IMR-90 (cell line): ENCODE results near the gene CELA2A. TPM values are rescaled to one million over a fixed set of nuclear protein-coding genes. Genes with fewer than 3 reads are reported as not detected.

Experiments used
- ATAC-seq: fragments of 200-7000 bp; cut with Tn5 transposase; 2 replicates; pipeline ENCODE4 v1.9.1; 2020; ENCODE audit warnings: low read depth, mild to moderate bottlenecking, moderate library complexity
- Bru-seq: library from RNA; stranded (reverse); fragments of 400-500 nt; gene quantifications from one replicate; lab custom pipeline; 2021; lab: Mats Ljungman, UMichigan
- BruChase-seq, 2 experiments: library from RNA; stranded (reverse); fragments of 400-500 nt; gene quantifications; one replicate each; lab custom pipeline; 2021; lab: Mats Ljungman, UMichigan
- BruUV-seq: library from RNA; stranded (reverse); fragments of 400-500 nt; replicated peaks from 2 replicates; lab custom pipeline; 2021; lab: Mats Ljungman, UMichigan
- CTCF ChIA-PET: fragments of 300-600 bp; formaldehyde crosslinking; extraction: SDS; loops from one replicate; lab custom pipeline; 2021; ENCODE audit warnings: antibody characterized with exemption; lab: Yijun Ruan, JAX
- POLR2A ChIA-PET: fragments of 300-600 bp; sonication (Branson Sonifier 250); formaldehyde crosslinking; loops from one replicate; lab custom pipeline; 2022; ENCODE audit warnings: antibody characterized with exemption; ENCODE audit not compliant: unreplicated experiment; lab: Charles Lee
- DNase-seq: peaks from one replicate; pipeline ENCODE4 v3.0.0; 2013
- H2AFZ ChIP-seq: replicated peaks from 2 replicates; pipeline ENCODE3; 2013; ENCODE audit warnings: low read length, mild to moderate bottlenecking; ENCODE audit not compliant: poor library complexity
- H2AK5ac ChIP-seq: 2 replicates; pipeline ENCODE4 v1.6.1; 2013; ENCODE audit warnings: low read depth, low read length, inconsistent platforms
- H2AK9ac ChIP-seq: replicated peaks from 2 replicates; pipeline ENCODE3; 2013; ENCODE audit warnings: mild to moderate bottlenecking, low read depth, low read length, moderate library complexity; ENCODE audit not compliant: poor library complexity
- H2BK120ac ChIP-seq: 2 replicates; pipeline ENCODE4 v1.6.1; 2013; ENCODE audit warnings: low read depth, low read length, inconsistent platforms
- H2BK15ac ChIP-seq: 3 replicates; pipeline ENCODE4 v1.6.1; 2013; ENCODE audit warnings: low read depth, low read length, inconsistent platforms
- H2BK20ac ChIP-seq: 2 replicates; pipeline ENCODE4 v1.6.1; 2013; ENCODE audit warnings: low read depth, mild to moderate bottlenecking, inconsistent platforms, low read length, moderate library complexity
- H2BK5ac ChIP-seq: 2 replicates; pipeline ENCODE4 v1.6.1; 2013; ENCODE audit warnings: mild to moderate bottlenecking, low read depth, low read length, inconsistent platforms; ENCODE audit not compliant: poor library complexity, severe bottlenecking
- H3K14ac ChIP-seq: replicated peaks from 2 replicates; pipeline ENCODE4 v1.6.1; 2013; ENCODE audit warnings: low read depth, low read length, inconsistent platforms
- H3K18ac ChIP-seq: 2 replicates; pipeline ENCODE4 v1.6.1; 2013; ENCODE audit warnings: low read depth, low read length, control low read depth
- H3K23ac ChIP-seq: 2 replicates; pipeline ENCODE4 v1.6.1; 2013; ENCODE audit warnings: low read depth, low read length, inconsistent platforms
- H3K27ac ChIP-seq: 2 replicates; pipeline ENCODE4 v1.5.1; 2013; ENCODE audit warnings: mild to moderate bottlenecking, control low read depth, low read length; ENCODE audit not compliant: insufficient read depth
- H3K27me3 ChIP-seq: 2 replicates; pipeline ENCODE4 v1.6.1; 2013; ENCODE audit warnings: low read length; ENCODE audit not compliant: control insufficient read depth, insufficient read depth
- H3K36me3 ChIP-seq: 2 replicates; pipeline ENCODE4 v1.6.1; 2013; ENCODE audit warnings: low read length, mixed read lengths; ENCODE audit not compliant: control insufficient read depth, insufficient read depth
- H3K4ac ChIP-seq: 2 replicates; pipeline ENCODE4 v1.6.1; 2013; ENCODE audit warnings: low read depth, low read length, inconsistent platforms
- H3K4me1 ChIP-seq: 2 replicates; pipeline ENCODE4 v1.6.1; 2013; ENCODE audit warnings: low read length, mixed read lengths; ENCODE audit not compliant: control insufficient read depth, insufficient read depth
- H3K4me2 ChIP-seq: 2 replicates; pipeline ENCODE4 v1.6.1; 2013; ENCODE audit warnings: low read depth, mild to moderate bottlenecking, control low read depth, low read length, moderate library complexity
- H3K4me3 ChIP-seq: 2 replicates; pipeline ENCODE4 v1.5.1; 2013; ENCODE audit warnings: low read depth, mild to moderate bottlenecking, control low read depth, low read length, moderate library complexity; ENCODE audit not compliant: insufficient read depth
- H3K56ac ChIP-seq: 2 replicates; pipeline ENCODE4 v1.6.1; 2013; ENCODE audit warnings: low read length, inconsistent platforms; ENCODE audit not compliant: insufficient read depth; ENCODE audit errors: extremely low read depth
- H3K79me1 ChIP-seq, 2 experiments: 2 replicates each; pipeline ENCODE4 v1.6.1; 2013; ENCODE audit warnings: low read length in 2 of 2, inconsistent platforms in 1 of 2, low read depth in 1 of 2
- H3K9ac ChIP-seq: 2 replicates; pipeline ENCODE4 v1.6.1; 2013; ENCODE audit warnings: low read depth, low read length, control low read depth
- H3K9me1 ChIP-seq: 2 replicates; pipeline ENCODE4 v1.6.1; 2013; ENCODE audit warnings: low read length, inconsistent platforms; ENCODE audit not compliant: insufficient read depth
- H3K9me3 ChIP-seq: 2 replicates; pipeline ENCODE4 v1.6.1; 2013; ENCODE audit warnings: low read length; ENCODE audit not compliant: control insufficient read depth, insufficient read depth
- H4K20me1 ChIP-seq: 2 replicates; pipeline ENCODE4 v1.6.1; 2013; ENCODE audit warnings: low read length, inconsistent platforms; ENCODE audit not compliant: insufficient read depth
- H4K5ac ChIP-seq: 2 replicates; pipeline ENCODE4 v1.6.1; 2013; ENCODE audit warnings: mild to moderate bottlenecking, low read depth, low read length, control low read depth
- H4K8ac ChIP-seq, 2 experiments: 2 replicates each; pipeline ENCODE4 v1.6.1; 2013; ENCODE audit warnings: low read depth in 2 of 2, low read length in 2 of 2, control low read depth in 1 of 2, inconsistent platforms in 1 of 2
- H4K91ac ChIP-seq: 2 replicates; pipeline ENCODE4 v1.6.1; 2013; ENCODE audit warnings: low read depth, low read length, inconsistent platforms; ENCODE audit not compliant: insufficient read depth
- CHD1 ChIP-seq: IDR thresholded peaks from 2 replicates; pipeline ENCODE4 v1.6.1; 2012; ENCODE audit warnings: low read depth, low read length, improper control_type of control experiment
- CTCF ChIP-seq: conservative IDR thresholded peaks from 2 replicates; pipeline ENCODE4 v1.5.1; 2012; ENCODE audit warnings: mild to moderate bottlenecking, low read depth, low read length, improper control_type of control experiment
- ELK1 ChIP-seq: fragments of 150-350 bp; IDR thresholded peaks from 2 replicates; pipeline ENCODE4 v1.6.1; 2016; ENCODE audit warnings: low read depth, mild to moderate bottlenecking, low read length, moderate library complexity, borderline replicate concordance
- FOS ChIP-seq: fragments of 150-350 bp; IDR thresholded peaks from 2 replicates; pipeline ENCODE4 v1.6.1; 2016; ENCODE audit warnings: low read depth, low read length
- MAZ ChIP-seq: IDR thresholded peaks from 2 replicates; pipeline ENCODE4 v1.6.1; 2012; ENCODE audit warnings: low read depth, mild to moderate bottlenecking, low read length, improper control_type of control experiment, moderate library complexity, borderline replicate concordance
- MXI1 ChIP-seq: IDR thresholded peaks from 2 replicates; pipeline ENCODE4 v1.6.1; 2012; ENCODE audit warnings: low read depth, mild to moderate bottlenecking, low read length, moderate library complexity, borderline replicate concordance
- RAD21 ChIP-seq: IDR thresholded peaks from 2 replicates; pipeline ENCODE4 v1.6.1; 2012; ENCODE audit warnings: low read length, improper control_type of control experiment
- RFX5 ChIP-seq: IDR thresholded peaks from 2 replicates; pipeline ENCODE4 v1.8.0; 2012; ENCODE audit warnings: low read depth, mild to moderate bottlenecking, low read length, moderate library complexity
- USF2 ChIP-seq: fragments of 150-350 bp; IDR thresholded peaks from 2 replicates; pipeline ENCODE4 v1.6.1; 2017; ENCODE audit warnings: mild to moderate bottlenecking, antibody characterized with exemption, low read length, low read depth
- WGBS, 2 experiments: methylation state at CpG; one replicate each; pipeline versions ENCODE4 v1.1.5 to v1.1.7; 2013; ENCODE audit warnings: missing lambda C conversion rate in 2 of 2; ENCODE audit not compliant: insufficient read length in 1 of 2; ENCODE audit errors: extremely low coverage in 2 of 2; 5-methylcytosine and 5-hydroxymethylcytosine counted together
- dilution Hi-C: fragments of 300-500 bp; cut with HindIII; formaldehyde crosslinking; loops from one replicate; pipeline ENCODE4 v1.14.3; 2018; ENCODE audit warnings: low sequenced_read_pairs; ENCODE audit not compliant: unreplicated experiment
- in situ Hi-C: fragments of 300-500 bp; cut with MboI; formaldehyde crosslinking; loops from 3 replicates; pipeline ENCODE4 v1.14.3; 2019; ENCODE audit warnings: low sequenced_read_pairs, inconsistent platforms, mixed read lengths
- intact Hi-C: fragments of 100-400 bp; cut with micrococcal nuclease; formaldehyde crosslinking; loops from 2 replicates; pipeline ENCODE4 v1.10.0; 2022
- long read RNA-seq: library from polyadenylated mRNA; unstranded; transcript quantifications from one replicate; pipeline ENCODE4 v2.0.0, GENCODE V29; 2021; ENCODE audit not compliant: unreplicated experiment
- polyA plus RNA-seq, 3 experiments: library from polyadenylated mRNA; depleted of rRNA; stranded (reverse); fragments of >200 nt; gene quantifications; 2 replicates each; pipeline ENCODE4 v1.2.3, GENCODE V29; 2012; ENCODE audit warnings: low replicate concordance in 1 of 3
- total RNA-seq: library from RNA; depleted of rRNA; stranded (reverse); fragments of >200 nt; gene quantifications from 2 replicates; pipeline ENCODE4 v1.2.3, GENCODE V29; 2012; rRNA removed

CELA2A gene
- total RNA-seq (not detected in 2 replicates), polyA plus RNA-seq (2012; rRNA removed) (not detected in 2 replicates), Bru-seq, nascent RNA (percentile 9 among the genes with signal in this experiment), BruChase-seq, experiment 1, labeled RNA remaining after a 6-hour chase (percentile 11 among the genes with signal in this experiment), BruChase-seq, experiment 2, labeled RNA remaining after a 2-hour chase (percentile 11 among the genes with signal in this experiment)
- not detected in 2 replicates for polyA plus RNA-seq (2012; cell fraction: cytosol; rRNA removed)
- not detected in 2 replicates for polyA plus RNA-seq (2012; cell fraction: nucleus; rRNA removed; ENCODE audit: low replicate concordance)
- long read RNA-seq: 0 reads

GRCh38 chr1:15456313-15456954, at the start of gene CELA2A:
TSS of gene CELA2A (plus strand) at chr1:15456732. CDS start at chr1:15456754, 22 bp downstream.
- H3K14ac ChIP-seq: no peak within 1 kb of the TSS
- H3K79me1 ChIP-seq: no peaks in the 10 kb centered on the region
- H3K27me3 ChIP-seq: no peaks in the 10 kb centered on the region
- H4K91ac ChIP-seq: no peak within 1 kb of the TSS
- no peak within 1 kb of the TSS for H3K23ac ChIP-seq
- H2BK20ac ChIP-seq: no peak within 1 kb of the TSS
- intact Hi-C loops (no loop called here), dilution Hi-C loops (no loop called here), in situ Hi-C loops (no loop called here)
- H3K56ac ChIP-seq: no peak within 1 kb of the TSS
- no peaks in the 10 kb centered on the region for H3K9me3 ChIP-seq
- H3K4me2 ChIP-seq: no peak within 1 kb of the TSS
- H4K5ac ChIP-seq: no peak within 1 kb of the TSS
- H2AK9ac ChIP-seq: no peak within 1 kb of the TSS
- H4K20me1 ChIP-seq: no peaks in the 10 kb centered on the region
- H2AK5ac ChIP-seq: no peak within 1 kb of the TSS
- H3K4me3 ChIP-seq: no peak within 1 kb of the TSS
- no peak within 1 kb of the TSS for H4K8ac ChIP-seq
- no peaks in the 10 kb centered on the region for H3K36me3 ChIP-seq
- no peak within 1 kb of the TSS for H3K27ac ChIP-seq
- TF ChIP-seq RAD21 (no peak), MXI1 (no peak), CTCF (no peak), MAZ (no peak), RFX5 (no peak), ELK1 (no peak), USF2 (no peak), FOS (no peak), CHD1 (no peak)
- no peak within 1 kb of the TSS for H2BK5ac ChIP-seq
- CTCF ChIA-PET: no interaction called here
- no peaks in the 10 kb centered on the region for H3K9me1 ChIP-seq
- 0 out of 2 replicates have a peak, but pooled peaks cover 4% of the 10 kb centered on the region for H3K4me1 ChIP-seq
- no peak for ATAC-seq
- H3K9ac ChIP-seq: no peak within 1 kb of the TSS
- H2AFZ ChIP-seq: no peak within 1 kb of the TSS
- no CpG with 5 or more reads among the region's 8 CpGs for WGBS, 2 experiments
- no peak within 1 kb of the TSS for H3K4ac ChIP-seq
- no peak within 1 kb of the TSS for H3K18ac ChIP-seq
- POLR2A ChIA-PET: no interaction called here
- DNase-seq: no peak
- BruUV-seq: no TSS peak
- no peak within 1 kb of the TSS for H2BK15ac ChIP-seq
- no peak within 1 kb of the TSS for H2BK120ac ChIP-seq
